Left colon (tissue), 2 donors: Measurements from ENCODE around the gene EEFSEC. TPM values are rescaled to one million over a fixed set of nuclear protein-coding genes. Genes with fewer than 3 reads are reported as not detected.
A peak's percentile ranks its signal among the peaks of the same experiment; 100 is the strongest.

Source experiments
- ATAC-seq: fragments of 200-7000 bp; cut with Tn5 transposase; one replicate; pipeline ENCODE4 v1.9.1; 2020; ENCODE audit warnings: mild to moderate bottlenecking, moderate library complexity
- DNase-seq, 2 donors: peaks; one replicate each; pipeline ENCODE4 v3.0.0-alpha.2; 2020
- intact Hi-C, 2 donors: fragments of 100-400 bp; cut with DNase I in 1 of 2; cut with micrococcal nuclease in 1 of 2; formaldehyde crosslinking; loops; one replicate each; pipeline versions ENCODE4 v1.11.2 to v1.14.0; 2022; cut with DNase I, micrococcal nuclease
- total RNA-seq, 2 donors: library from RNA; stranded (reverse); fragmentation: NEBNext Ultra II Directional; extraction: Animal tissue kit (Norgen Biotek cat#: 25700); gene quantifications; one replicate each; pipeline ENCODE4 v1.2.1, GENCODE V29; 2021
- donor health status: DM: no; HTN: no; CAD: no.
- donor health status: DM: yes; HTN: yes; CAD: no.

The EEFSEC gene
- total RNA-seq, 2 donors from 2014 or later: 7.3 to 10.5 TPM

DNA sequence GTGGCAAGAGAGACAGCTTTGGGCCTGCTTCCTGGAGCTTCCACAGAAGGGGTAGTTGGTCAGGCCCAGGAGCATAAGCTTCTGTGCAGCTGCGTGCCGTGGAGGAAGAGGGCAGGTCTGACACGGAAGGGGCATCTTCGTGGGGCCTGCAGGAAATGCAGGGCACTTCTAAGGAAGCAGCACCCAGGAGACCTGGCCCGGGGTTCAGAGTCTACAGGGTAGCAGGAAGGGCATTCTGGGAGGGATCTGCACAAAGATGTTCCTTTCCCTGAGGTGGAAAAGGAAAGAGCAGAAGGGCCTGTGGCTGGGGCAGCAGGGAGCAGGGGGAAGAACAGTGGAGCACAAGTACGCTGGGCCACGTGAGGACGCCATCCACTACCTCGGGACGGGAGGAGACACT lies 228.3 kb downstream of the EEFSEC start:
- DNase-seq: peak in 1 of 2 donors; percentile 21
- intact Hi-C loops: no loop called here
- ATAC-seq: peak; percentile 42

DNA sequence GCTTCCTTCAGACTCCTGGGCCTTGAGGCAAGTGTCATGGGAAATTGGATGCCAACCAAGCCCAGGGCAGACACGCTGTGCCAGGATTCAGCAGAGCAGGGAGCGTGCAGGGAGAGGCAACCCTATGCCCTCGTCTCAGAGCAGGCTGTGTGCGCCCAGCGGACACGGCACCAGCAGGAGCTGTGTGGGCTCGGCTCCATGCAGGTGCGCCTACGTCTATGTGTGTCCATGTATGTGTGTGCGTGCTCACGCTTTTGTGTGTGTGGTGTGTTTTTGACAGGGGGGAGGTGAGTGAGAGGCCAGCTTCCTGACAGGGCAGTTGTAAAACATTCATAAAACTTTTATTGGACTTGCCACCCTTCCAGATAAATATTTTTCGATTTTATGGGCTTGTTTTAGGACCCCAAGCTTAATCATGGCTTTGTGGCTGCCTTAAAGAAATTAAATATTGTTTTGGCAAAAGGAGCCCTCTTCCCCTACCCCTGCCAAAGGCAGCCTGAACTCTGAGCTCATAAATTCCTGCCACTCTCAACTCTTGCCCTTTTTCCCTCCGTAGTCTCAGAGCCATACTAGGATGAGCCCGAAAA lies 229.0 kb downstream of the EEFSEC start:
- intact Hi-C loops: no loop called here
- ATAC-seq: peak; percentile 79
- peak; percentile 74 to 81 for DNase-seq

DNA sequence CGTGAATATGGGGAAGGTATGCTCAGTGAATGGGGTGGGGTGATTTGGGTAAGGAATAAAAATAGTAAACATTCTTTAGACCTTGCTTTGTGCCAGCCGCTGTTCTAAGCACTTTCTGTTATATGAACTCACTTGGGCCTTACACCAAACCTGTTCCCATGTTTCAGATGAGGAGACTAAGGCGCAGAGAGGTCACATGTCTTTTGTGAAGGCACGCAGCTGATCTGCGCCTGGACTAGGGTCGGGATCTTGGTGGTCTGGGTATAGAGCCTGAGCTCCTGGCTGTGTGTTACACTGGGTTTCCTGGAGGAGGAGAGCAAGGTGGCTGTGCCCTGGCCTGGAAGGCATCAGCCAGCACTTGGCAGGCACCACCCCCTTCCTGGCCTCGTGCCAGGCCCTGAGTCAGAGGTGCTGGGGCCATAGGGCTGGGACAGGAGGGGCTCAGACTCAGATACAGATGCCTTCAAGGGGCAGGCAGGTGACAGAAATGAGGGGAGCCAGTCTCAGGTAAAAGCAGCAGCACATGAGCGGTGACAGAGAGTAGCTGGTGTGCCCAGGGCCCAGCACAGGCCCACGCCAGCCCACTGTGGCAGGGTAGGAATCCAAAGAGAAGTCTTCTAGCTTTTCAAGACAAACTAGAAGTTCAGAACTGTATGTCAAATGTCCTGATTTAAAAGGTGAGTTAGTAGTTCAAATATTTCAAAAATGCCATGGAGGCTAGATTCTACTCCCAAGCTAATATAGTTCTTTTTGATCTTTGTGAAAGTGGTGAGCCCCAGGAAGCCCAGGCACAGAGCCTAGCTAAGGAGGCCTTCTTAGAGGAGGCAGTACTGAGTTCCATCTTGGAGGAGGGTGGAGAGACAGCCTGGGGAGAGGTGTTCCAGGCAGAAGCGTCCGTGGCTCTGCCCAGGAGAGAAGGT lies 230.3 kb downstream of the EEFSEC start:
- DNase-seq (peak; percentile 84 to 89), ATAC-seq (peak; percentile 72)
- intact Hi-C loops: no loop called here

DNA sequence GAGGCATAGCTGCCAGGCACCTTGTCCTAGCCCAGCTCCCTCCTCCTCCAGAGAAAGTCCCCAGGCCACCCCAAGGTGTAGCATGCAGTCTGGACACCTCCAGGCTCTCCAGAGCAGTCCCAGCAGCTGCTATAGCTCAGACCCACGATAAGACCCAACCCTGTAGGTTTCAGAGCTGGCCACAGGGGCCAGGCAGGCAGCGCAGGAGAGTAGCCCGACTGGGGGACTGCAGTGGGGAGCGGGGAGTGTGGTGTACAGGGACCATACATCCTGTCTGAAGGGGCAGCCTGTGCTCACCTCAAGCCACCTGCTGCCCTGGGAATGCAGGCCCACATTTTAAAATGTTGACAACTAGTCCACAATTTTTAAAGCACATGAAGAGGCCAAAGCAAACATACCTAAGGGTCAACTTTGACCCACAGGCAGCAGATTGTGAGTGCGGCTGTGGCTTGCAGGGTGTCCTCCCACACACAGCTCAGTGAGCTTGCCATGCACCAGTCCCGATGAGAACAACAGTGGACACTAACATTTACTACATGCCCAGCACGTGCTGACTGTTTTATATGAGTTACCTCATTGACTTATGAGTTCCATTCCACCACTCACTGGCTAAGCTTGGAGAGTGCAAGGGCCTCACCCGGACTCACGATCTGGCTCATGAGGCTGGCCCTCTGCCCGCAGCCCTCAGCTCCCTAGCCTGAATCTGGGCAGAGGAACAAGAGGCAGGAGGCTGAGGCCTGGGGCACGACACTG lies 232.0 kb downstream of the EEFSEC start:
- intact Hi-C loops: no loop called here
- peak; percentile 28 to 53 for DNase-seq

DNA sequence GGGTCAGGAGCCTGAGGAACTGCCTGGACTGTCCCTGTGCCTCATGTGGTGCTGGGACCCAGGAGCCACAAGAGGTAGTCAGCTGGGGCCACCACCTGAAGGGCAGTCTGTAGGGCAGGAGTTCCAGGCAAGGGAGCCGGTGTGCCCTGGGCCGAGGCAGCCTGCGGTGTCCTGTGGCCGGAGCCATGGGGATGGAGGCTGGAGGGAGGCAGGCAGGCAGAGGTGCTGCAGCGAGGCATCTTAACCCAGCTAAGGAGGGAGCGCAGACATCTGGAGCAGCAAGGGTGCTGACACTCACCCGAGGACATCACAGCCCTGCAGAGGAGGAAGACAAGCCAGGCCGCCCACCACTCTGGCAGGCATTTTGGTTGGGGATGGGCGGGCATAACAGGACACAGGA lies 235.7 kb downstream of the EEFSEC start:
- intact Hi-C loops: no loop called here
- ATAC-seq (no peak), DNase-seq (no peak)

More for the DNA sequence above, 232.0 kb downstream of the EEFSEC start:
- ATAC-seq: peak; percentile 42

DNA sequence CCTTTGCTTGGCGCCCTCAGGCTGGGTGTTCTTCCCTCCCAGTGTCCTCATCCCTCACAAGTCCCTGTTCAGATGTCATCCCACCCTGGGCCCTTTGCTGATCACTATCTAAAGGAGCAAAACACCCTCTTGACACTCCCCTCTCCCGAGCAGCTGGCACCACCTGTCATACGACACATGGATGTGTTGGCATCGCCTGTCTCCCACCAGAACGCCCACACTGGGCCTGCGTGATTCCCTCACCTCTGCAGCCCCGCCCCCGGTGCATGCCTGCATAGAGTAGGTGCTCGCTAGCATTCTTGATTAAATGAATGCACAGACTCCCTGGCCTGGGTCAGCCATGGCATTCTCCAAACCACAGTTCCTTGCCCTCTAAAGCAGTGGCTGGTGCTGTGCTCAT lies 237.6 kb downstream of the EEFSEC start:
- no peak for DNase-seq
- no peak for ATAC-seq
- intact Hi-C loops: no loop called here

DNA sequence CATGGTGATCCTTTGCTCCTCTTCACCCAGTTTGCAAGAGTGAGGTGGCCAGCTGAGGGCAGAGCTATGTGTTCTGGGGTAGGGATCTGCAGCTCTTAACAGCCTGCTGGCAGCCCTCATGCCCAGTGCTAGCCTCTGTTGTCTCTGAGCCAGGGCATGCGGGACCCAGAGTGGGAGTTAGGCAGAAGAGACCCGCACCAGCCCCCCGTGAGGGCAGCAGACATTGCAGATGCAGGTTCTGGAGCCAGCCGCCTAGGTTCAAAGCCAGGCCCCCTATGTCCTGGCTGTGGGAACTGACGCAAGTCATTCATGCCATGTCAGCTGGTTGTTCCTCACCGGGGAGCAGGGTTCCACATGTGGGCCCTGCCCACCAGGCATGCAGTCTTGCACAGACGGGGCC lies 238.7 kb downstream of the EEFSEC start:
- DNase-seq (no peak), ATAC-seq (no peak)
- intact Hi-C loops: no loop called here

DNA sequence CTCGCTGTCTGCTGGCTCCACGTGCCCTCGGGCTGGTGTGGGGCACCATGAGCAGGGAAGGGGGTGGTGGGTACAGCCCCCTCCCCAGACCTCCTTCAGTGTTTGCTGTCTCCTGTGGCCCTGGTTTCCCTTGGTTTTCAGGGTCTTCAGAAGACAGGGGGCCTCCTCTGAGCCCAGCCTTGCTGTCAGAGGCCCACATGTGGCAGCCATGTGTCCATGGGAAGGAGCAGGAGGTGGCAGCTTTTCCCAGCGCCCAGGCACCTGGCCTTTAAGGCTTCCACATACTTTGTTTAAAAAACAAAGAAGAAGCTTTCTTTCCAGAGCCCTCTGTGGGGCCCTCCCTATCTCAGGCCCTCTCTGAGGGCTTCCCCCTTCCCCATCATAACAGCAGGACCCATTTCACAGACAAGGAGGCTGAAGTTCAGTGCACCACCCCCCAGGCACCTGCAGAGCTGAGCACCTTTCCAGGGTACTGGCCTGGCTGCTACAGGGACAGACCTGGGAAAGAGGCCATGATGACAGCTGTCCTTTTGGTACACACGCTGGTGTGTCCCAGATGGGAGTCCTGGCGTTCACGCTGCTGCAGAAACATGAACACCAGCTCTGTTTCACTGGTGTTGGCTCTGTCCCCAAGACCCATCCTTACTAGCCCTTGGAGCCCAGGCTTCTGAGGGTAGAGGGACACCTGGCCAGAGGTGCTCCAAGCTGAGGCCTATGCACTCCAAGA lies 239.7 kb downstream of the EEFSEC start:
- ATAC-seq (no peak), DNase-seq (no peak)
- intact Hi-C loops: no loop called here

DNA sequence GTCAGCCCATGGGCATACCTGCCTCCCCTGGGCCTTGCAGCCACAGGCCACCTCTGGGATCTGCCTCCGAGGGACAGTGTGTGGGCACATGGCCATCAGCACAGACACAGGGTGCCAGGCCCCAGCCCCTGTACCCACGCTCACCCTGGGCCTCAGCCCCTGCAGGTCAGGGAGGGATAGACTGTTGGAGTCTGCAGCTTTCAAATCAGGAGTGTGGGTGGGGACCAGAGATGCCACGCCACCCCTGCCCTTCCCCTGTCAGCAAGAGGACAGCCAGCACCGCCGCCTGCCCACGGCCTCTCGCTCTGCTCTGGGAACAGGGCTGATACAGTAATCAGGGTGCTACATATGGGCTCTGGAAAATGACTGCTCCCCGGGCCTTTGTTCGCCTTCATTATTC lies 240.8 kb downstream of the EEFSEC start:
- intact Hi-C loops: no loop called here
- DNase-seq (no peak), ATAC-seq (no peak)

DNA sequence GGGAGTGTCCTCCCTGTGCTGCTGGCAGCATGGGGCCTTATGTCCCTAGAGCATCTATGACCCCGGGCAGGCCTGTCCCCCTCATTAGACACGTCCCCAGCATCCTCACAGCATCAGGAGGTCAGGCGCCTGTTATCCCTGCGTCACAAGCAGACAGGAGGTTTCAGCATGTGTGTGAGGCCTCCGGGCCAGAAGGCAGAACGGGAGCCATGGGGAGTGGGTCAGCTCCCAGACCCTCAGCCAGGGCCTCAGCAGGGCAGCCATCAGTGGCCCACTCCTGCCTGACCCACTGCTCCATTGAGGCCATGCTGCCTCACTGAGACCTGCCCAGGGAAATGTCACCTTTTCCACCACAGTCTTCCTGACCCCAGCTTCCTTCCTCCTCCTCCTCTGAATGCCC lies 241.8 kb downstream of the EEFSEC start:
- no peak for ATAC-seq
- intact Hi-C loops: no loop called here
- no peak for DNase-seq

DNA sequence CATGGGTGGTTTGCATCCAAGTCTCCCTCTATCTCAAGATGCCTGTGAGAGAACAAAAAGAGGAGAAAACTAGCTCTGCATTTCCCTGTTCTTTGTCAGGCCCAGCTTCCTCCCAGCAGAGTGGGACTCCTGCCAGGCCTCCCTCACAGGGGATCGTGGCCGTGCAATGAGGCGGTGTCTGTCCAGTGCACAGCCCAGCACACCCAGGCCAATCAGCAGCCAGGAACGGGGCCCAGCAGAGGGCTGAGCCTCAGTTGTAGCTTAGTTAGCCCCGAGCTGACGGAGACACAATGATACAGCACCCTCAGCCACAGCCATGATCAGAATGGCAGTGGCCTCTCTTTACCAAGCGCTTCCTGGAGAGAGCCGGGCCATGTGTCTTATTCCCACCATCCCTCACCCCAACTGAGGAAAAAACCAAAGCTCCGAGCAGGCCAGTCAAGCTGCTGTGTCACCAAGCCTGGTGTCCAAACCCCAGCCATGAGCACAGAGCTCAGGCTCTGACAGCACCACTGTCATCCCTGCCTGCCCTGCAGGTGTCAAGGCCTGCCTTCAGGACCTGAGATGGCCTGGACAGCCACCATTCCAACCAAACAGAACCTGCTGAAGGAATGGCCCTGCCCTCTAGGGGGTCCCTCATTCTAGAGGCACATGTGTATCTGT lies 242.3 kb downstream of the EEFSEC start:
- ATAC-seq: no peak
- no peak for DNase-seq
- intact Hi-C loops: no loop called here

DNA sequence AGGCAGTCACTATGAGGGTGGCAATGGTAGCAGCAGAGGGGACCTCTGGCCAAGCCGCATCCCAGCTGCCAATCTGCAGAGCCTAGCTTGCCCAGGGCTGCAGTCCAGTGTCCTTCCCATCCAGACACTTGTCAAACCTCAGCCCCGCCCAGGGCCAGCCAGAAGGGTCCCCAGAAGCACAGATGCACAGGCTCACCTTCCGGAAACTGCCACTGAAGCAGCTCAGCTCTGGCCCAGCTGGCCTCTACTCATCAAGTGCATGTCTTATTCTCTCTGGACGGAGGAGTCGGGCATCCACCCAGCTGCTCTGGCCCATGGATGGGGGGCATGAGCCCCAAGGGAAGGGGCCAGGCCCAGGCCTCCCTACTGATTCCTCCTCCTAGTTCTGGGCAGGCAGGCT lies 244.2 kb downstream of the EEFSEC start:
- intact Hi-C loops: no loop called here
- DNase-seq (no peak), ATAC-seq (no peak)

DNA sequence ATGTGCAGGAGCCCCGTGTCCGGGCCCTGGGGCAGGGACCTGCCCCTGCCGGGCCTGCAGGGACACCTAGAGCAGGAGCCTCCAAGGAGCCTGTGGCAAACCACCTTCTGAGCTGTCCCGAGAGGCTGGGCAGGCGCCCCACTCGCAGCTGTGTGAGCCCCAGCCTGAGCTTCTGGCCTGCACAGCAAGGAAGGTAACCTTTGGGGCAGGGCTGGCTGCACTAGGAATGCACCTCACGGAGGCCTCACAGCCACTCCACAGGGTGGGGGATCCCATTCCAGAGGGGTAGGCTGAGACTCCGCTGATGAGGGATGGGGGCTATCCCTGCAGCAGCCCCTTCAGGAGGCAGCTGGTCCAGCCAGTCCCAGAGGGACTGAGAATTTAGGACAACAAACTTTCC lies 245.3 kb downstream of the EEFSEC start:
- intact Hi-C loops: no loop called here
- no peak for DNase-seq
- no peak for ATAC-seq

DNA sequence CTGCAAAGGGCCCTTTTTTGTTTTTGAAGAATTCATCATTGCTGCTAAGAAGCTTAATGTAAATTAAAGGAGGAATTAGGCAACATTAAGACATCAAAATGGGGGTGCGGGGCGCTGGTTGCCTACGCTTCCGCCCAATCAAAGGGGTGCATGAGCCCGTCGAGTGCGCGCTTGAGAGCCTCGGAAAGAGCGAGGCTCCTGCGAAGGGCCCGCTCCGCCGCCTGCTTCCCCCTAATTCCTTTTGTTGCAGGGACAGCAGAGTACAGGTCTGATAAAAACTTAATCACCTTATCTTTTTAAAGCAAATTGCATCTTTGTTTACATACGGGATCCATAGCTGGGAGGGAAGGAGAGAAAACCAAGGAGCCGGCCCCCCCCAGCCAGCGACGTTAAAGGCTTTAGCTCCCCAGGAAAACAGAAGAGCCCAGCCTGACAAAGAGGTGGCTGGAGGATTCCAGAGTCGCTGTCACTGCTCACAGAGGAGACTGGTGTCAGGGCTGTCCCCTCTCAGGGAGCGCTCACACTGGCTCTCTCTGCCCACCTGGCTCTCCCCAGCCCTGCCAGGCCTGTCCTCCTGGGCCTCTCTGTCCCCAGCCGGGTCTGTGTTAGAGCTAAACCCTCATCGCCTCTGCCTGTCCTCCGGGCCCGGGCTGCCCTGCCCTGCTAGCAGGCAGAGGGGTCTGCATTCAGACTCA lies 246.1 kb downstream of the EEFSEC start:
- ATAC-seq (no peak), DNase-seq (no peak)
- intact Hi-C loops: no loop called here

DNA sequence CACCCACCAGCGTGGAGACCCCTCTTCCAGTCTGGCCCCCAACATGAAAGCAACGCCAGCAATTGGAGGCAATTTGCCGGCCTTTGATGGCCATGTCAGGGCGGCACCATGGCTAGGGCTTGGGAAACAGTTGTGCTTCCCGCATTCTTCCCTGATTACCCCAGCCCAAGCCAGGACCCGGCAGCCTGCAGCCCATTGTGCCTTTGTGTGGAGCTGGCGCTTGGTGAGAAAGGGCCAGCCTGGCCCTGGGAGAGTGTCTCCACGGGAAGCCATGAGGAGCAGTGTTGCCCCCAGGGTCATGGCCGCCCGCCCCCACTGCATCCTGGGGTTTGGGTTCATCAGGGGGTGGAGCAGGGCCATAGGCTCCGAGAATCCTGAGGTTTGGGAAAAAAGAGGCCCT lies 247.4 kb downstream of the EEFSEC start:
- DNase-seq (no peak), ATAC-seq (no peak)
- intact Hi-C loops: no loop called here

DNA sequence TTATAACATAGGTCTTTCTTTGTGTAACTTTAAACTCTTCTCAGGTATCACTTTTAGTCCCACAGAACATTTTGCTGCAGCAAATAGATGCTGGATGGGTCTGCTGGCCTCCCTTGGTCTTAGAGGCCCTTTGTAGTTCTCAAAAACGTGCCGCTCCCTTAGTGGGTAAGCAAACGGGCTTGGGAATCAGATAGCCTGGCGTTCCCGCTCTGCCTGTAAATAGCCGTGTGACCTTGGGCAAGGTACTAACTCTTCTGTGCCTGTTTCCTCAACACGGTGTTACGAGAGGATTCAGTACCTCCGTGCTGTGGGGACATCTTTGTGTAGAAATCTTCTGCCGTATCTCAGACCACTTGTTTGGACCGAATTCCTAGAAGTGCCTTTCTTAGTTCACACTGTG lies 249.0 kb downstream of the EEFSEC start:
- ATAC-seq (peak; percentile 79), DNase-seq (no peak)
- intact Hi-C loops: no loop called here

DNA sequence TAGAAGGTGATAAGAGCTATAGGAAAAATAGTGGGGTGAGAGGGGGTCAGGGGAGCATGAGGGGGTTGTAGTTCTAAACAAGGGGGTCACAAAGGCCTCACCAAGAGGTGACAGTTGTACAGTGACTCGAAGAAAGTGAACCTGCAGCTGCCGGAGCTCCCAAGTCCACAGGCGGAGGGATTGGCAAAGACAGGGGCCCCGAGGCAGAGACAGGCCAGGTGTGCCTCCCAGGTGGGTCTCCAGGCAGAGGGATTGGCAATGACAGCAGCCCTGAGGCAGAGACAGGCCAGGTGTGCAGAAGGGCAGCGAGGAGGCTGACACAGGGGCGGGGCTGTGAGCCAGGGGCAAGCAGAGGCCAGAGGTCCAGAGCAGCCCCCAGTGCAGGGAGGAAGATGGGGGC lies 249.7 kb downstream of the EEFSEC start:
- no peak for DNase-seq
- intact Hi-C loops: no loop called here
- peak; percentile 10 for ATAC-seq
